HG03342 (cell line): ENCODE measurements around the gene PSTK.

Experiments
- ATAC-seq: cut with Tn5 transposase; IDR thresholded peaks from one replicate; pipeline ENCODE4 v1.9.1; 2021; ENCODE audit warnings: mild to moderate bottlenecking, moderate library complexity; ENCODE audit not compliant: unreplicated experiment

The PSTK gene

GRCh38 chr10:122980209-122981065, at the start of gene PSTK:
PSTK (plus strand) TSS chr10:122980401; CDS start chr10:122980480, 79 bp downstream.
- peak; percentile 95 for ATAC-seq

GRCh38 chr10:122931088-122931906, 48.9 kb upstream of the PSTK start:
- ATAC-seq: no peak

GRCh38 chr10:122939133-122939855, 40.9 kb upstream of the PSTK start:
- ATAC-seq: no peak

- ATAC-seq: no peak
Measured at GRCh38 chr10:122939856-122940543, 40.2 kb upstream of the PSTK start.

GRCh38 chr10:122949296-122949695, 30.9 kb upstream of the PSTK start:
- ATAC-seq: no peak

GRCh38 chr10:122953902-122954730, 26.1 kb upstream of the PSTK start, which contains the start of gene C10orf88:
C10orf88 (minus strand) TSS chr10:122954227; CDS start chr10:122954178, 49 bp downstream.
- peak; percentile 97 for ATAC-seq

GRCh38 chr10:122954731-122955050, 25.5 kb upstream of the PSTK start:
- no peak for ATAC-seq

- ATAC-seq: no peak
Measured at GRCh38 chr10:122955892-122956291, 24.3 kb upstream of the PSTK start.

GRCh38 chr10:122957474-122957873, 22.7 kb upstream of the PSTK start:
- ATAC-seq: no peak

- ATAC-seq: no peak
Measured at GRCh38 chr10:122962405-122962804, 17.8 kb upstream of the PSTK start.

GRCh38 chr10:122966879-122967278, 13.3 kb upstream of the PSTK start:
- ATAC-seq: no peak

GRCh38 chr10:122968698-122969097, 11.5 kb upstream of the PSTK start:
- ATAC-seq: no peak

GRCh38 chr10:122974023-122974422, 6.2 kb upstream of the PSTK start:
- ATAC-seq: no peak

GRCh38 chr10:122974543-122975064, 5.6 kb upstream of the PSTK start:
- no peak for ATAC-seq

- no peak for ATAC-seq
Measured at GRCh38 chr10:122981066-122981464, 864 bp downstream of the PSTK start.

- ATAC-seq: no peak
Measured at GRCh38 chr10:122983898-122984297, 3.7 kb downstream of the PSTK start.

- ATAC-seq: no peak
Measured at GRCh38 chr10:122984708-122985107, 4.5 kb downstream of the PSTK start.

GRCh38 chr10:122986335-122986734, 6.1 kb downstream of the PSTK start:
- no peak for ATAC-seq

GRCh38 chr10:122988501-122988900, 8.3 kb downstream of the PSTK start:
- ATAC-seq: no peak

GRCh38 chr10:122990278-122990677, 10.1 kb downstream of the PSTK start:
- no peak for ATAC-seq
